Activated CD4-positive, alpha-beta T cell treated with anti-CD3 and anti-CD28 coated beads, Interleukin-2, amount 50 U/mL, for 48 hours (primary cell): Measurements from ENCODE around the gene DPM2.

Source experiments
- DNase-seq, 2 experiments: peaks; one replicate each; pipeline ENCODE4 v3.0.0-alpha.2; 2020

The DPM2 gene

DNA sequence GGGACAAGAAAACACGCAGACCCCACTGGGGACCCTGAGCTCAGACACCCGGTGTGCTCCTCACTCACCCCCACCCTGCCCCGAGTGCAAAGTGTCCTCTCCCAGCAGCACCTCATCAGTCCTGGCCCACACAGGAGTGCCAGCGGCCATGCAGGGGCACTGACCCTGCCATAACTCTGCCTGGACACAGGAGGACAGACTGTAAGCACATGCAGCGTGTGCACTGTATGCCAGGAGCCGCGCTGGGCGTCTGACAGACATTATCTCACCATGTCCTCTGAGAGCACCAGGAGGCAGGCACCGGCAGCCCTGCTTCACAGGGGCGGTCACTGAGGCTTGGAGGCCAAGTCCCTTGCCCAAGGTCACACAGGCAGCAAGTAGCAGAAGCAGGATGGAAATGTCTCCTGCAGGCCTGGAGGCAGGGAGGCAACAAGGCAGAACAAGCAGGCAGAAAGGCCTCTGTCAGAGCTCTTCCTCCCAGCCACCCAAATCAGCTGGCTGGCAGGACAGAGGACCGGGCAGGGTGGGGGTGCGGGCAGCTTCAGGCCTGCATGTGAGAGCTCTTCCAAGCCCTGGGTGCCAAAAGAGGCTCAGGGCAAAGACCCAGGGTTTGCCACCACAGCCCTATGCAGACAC, 34.7 kb upstream of the DPM2 start:
- DNase-seq, result peak in 1 of 2 experiments; percentile 26

- DNase-seq, result peak in 1 of 2 experiments; percentile 45
Observed at GRCh38 chr9:127971357-127972235, 33.9 kb upstream of the DPM2 start.

- DNase-seq, result peak in 1 of 2 experiments; percentile 74
Observed at GRCh38 chr9:127970401-127971313, 33.0 kb upstream of the DPM2 start.

DNA sequence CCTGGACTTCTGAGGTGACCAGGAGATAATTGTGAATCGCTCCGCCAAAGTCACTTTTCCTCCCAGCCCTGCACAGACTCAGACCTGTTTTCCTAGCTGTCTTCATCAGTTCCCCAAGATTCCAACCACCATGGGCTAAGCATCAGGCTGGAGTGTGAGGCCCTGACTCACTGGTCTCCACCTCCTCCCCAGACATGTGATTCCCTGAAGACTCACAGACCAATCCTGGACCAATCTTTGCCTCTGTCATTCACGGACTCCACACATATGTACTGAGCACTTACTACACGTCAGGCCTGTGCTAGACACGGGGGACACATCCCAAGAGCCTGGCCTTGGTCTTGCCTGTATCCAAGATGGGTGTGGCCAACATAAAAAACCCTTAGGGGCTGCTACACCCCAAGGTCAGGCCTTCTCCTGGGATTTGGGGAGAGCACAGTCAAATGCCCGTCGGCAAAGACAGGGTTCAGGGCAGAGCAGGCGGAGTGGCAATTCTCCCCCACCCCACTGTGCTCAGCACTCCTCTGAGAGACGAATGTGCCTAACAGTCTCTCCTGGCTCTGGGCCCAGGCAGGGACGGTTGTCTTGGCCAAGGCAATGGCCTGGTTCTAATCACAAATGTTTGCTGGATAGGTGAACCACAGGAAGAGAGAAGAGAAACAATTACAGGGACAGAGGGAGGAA, 31.2 kb upstream of the DPM2 start:
- no peak for DNase-seq

DNA sequence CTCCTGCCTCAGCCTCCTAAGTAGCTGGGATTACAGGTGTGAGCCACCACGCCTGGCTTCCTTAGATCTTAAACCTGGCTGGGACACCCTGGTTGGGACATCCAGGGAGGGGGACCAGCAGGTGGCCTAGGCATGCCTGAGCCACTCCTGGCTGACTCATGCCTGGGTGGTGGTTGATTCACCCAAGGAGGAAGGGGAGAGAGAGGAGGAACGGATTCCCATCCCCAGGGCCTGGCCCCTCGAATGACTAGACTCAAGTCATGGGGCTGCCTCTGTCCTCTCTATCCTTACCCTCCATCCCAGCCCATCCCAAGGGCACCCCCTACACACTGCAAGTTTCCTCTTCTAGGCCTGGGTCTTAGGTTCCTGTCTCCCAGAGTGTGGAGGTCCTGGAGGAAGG, 30.4 kb upstream of the DPM2 start:
- peak in 1 of 2 experiments; percentile 64 for DNase-seq

DNA sequence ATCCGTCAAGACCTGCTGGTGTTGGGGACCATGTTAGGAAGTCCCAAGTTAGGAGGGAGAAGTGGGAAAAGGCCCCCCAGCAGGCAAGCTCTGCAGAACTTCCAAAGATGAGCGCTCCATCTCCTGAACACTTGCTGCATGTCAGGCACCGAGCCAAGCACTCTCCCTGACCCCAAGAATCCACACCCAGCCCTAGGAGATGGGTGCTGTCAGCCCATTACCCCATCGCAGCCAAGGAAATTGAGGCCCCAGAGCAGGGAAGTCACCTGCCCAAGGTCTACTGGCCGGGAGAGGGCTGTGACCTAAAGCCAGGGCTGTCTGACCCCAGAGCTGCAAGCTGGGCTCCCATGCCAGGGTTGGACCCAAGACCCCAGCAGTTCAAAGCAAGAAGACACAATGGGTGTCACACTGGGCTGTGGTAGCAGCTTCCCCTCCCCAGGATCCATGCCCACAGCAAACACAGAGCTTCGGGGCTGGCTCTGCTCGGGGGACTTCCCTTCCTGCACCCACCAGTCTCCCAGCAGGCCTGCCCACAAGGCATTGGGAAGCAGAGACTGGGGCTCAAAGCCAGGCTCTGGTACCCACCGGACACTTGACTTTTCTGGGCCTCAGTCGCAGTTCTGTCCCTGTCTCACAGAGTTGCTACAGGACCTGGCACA, 29.6 kb upstream of the DPM2 start:
- no peak for DNase-seq

GRCh38 chr9:127966416-127967150, 28.9 kb upstream of the DPM2 start:
- no peak for DNase-seq

- DNase-seq, result no peak
Observed at GRCh38 chr9:127965953-127966352, 28.3 kb upstream of the DPM2 start.

DNA sequence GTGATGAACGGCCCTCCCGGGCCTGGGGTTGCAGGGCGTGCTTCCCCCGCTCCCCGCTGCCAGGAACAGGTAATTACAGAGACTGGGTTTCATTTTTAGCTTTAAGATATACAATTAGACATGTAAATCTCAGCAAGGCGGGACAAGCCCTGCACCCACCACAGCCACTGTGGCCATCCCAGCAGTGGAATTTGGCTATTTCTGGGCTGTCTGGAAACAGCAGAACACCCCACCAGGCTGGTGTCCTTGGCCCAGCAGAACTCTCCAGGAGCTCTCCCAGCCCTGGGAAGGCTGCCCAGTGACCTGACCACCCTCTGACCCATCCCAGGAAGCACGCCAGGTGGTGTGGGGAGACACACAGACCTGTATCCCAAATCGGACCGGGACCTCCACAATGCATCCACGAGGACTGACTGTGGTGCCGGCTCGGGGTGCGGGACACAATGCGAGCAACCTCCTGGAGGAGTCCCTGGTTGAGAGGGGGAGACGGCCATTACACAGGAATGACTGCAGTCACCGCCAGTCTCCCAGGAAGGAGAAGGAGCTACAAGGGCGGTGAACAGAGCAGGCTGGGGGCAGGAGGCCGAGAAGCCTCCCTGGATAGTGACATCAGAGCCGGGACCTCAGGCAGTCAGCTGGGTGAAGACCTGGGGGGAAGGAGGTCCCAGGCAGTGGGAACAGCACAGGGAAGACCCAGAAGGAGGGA, 25.9 kb upstream of the DPM2 start:
- DNase-seq, result no peak

DNA sequence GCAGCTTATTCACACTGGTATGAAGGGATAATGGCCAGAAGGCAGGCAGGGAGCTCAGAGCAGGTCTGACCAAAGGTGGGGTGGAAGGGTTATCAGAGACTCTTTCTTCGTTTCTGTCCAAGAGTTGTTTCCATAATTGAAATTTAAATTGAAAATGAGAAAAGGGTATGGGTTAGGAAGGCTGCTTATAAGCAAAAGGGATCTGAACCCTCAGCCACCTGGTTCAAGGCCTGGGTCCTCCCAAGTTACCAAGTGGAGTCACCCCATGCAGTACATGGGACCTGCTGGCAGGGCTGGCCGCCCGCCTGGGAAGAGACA, 25.3 kb upstream of the DPM2 start:
- DNase-seq, result no peak

GRCh38 chr9:127962278-127962677, 24.6 kb upstream of the DPM2 start:
- DNase-seq, result no peak

DNA sequence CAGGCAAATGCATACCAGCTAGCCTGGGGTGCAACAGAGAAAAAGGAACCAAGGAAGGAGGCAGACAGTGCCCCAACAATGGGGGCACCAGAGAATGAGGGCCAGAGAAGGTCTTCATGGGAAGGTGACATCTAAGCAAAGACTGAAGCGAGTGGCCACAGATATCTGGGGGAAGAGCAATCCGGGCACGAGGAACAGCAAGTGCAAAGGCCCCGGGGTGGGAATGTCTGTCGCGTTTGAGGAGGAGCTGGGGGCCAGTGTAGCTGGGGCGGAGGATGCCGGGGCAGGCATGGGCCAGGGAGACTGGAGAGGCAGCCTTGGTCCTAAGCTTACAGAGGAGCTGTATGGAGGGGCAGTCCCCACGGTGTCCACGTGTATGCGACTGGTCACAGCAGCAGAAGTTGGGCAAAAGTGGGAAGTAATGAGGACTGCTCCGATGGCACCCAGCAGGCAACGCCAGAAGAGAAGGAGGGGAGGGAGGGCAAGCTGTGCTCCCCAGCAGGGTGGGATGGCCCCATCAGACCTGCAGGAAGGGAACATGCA, 24.0 kb upstream of the DPM2 start:
- no peak for DNase-seq

GRCh38 chr9:127961155-127961490, 23.5 kb upstream of the DPM2 start:
- DNase-seq, result no peak

GRCh38 chr9:127960410-127961154, 22.9 kb upstream of the DPM2 start:
- no peak for DNase-seq

GRCh38 chr9:127959841-127960409, 22.3 kb upstream of the DPM2 start:
- no peak for DNase-seq

DNA sequence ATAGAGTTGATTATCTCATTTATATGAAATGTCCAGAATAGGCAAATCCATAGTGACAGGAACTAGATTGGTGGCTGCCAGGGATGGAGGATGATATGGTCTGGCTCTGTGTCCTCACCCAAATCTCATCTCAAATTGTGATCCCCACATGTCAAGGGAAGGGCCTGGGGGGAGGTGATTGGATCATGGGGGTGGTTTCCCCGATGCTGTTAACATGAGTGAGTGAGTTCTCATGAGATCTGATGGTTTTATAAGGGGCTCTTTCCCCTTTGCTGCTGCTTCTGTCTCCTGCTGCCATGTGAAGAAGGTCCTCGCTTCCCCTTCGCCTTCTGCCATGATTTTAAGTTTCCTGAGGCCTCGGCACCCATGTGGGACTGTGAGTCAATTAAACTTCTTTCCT, 21.7 kb upstream of the DPM2 start:
- no peak for DNase-seq

GRCh38 chr9:127958728-127959127, 21.1 kb upstream of the DPM2 start:
- no peak for DNase-seq

DNA sequence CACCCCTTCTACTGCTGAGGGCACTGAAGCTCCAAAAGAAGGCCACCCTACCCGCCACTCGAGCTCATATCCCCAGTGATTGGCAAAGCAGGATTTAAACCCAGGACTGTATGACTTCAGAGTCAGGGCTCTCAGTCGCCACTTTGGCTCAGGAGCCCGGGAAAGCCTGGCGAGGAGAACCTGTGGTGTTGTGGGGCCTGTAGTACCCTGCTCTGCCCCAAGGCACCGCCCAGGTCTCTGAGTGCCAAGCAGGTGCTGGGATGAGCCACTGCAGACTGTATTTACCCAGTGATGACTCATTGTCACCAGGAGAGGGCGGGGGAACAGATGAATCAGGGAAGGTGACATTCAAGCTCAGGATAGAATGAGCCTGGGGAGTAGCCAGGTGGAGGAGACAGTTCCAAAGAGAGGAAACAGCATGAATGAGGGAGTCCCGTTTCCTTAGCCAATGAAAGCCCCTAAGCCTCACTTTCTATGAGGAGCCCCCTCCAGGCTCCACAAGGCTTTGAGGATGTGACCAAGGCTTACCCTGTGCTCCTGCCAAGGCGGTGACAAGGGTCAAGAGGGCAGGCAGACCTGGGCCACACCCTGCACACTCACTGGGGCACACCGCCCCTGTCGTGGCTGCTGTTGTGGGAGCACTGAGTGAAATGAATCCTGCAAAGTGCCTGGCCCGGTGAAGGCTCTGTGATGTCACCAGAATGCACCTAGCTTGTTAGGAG, 17.8 kb upstream of the DPM2 start:
- peak; percentile 85 to 91 for DNase-seq

DNA sequence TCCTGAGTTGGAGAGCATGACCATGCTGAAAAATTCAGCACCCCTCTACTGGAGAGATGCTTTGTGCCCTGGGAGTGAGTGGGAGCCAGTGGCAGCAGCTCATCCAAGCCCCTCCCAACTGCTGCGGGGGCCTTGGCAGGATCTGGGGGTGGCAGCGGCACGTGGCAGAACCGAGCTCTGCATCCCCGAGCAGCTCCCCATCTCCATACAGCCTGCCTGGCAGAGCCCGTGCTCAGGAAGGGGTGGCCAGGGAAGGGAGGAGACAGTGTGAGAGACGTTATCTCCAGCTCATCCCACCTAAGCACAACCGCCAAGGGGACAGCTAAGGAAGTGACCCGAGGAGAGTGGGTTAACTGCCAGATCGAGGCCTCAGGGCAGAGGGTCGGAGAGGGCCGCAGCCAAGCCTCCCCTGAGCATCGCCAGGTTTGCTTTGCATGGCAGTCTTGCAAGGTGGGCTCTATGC, 17.2 kb upstream of the DPM2 start:
- no peak for DNase-seq
